ENCODE data around the gene NRAP. TPM values are rescaled to one million over a fixed set of nuclear protein-coding genes. Genes with fewer than 3 reads are reported as not detected.

The NRAP gene
- polyA plus RNA-seq, 1 of the 3 experiments (the other 2 are of a cell fraction): not detected

GRCh38 chr10:113661332-113661731, 2.5 kb downstream of the NRAP start:
- POLR2A ChIA-PET: no interaction called here
- no peak overlapping the region for H2AFZ ChIP-seq (ENCODE audit: low read depth)

More at GRCh38 chr10:113661332-113661731, 2.5 kb downstream of the NRAP start:
- no peak overlapping the region for H3K4me2 ChIP-seq
- H3K9me3 ChIP-seq: no peaks in the 10 kb centered on the region
- no peaks in the 10 kb centered on the region for H3K36me3 ChIP-seq (replicated peaks in 1 of 2; ENCODE audit: control insufficient read depth in 1 of 2, insufficient read depth in 2 of 2, low read length in 1 of 2)
- peaks cover 0 to 3% of the 10 kb centered on the region in 2 experiments; a peak in 2 of 4 replicates for H3K4me1 ChIP-seq (ENCODE audit: control insufficient read depth in 1 of 2, insufficient read depth in 2 of 2, low read depth in 1 of 2, low read length in 1 of 2)
- no peaks in the 10 kb centered on the region for H3F3A ChIP-seq (replicated peaks; ENCODE audit: insufficient read depth)
- H3K9ac ChIP-seq: no peak overlapping the region
- no peak overlapping the region for H3K4me3 ChIP-seq (ENCODE audit: low read depth in 2 of 2, low read length in 1 of 2)
- no peak for DNase-seq
- CTCF ChIA-PET: interaction anchor here (1.0 kb wide), 1 partner anchor 18 kb away, joined by 4 read pairs; the partner anchor contains the start of gene CASP7
- H3K27me3 ChIP-seq (ENCODE audit: insufficient read depth): no peaks in the 10 kb centered on the region; the same call in 1 of the 2 replicates
- TF ChIP-seq JUND (IDR thresholded peaks at IDR 0.05) (no peak), ZBTB33 (IDR thresholded peaks at IDR 0.05; ENCODE audit: borderline replicate concordance, low read depth) (no peak), TAF1 (IDR thresholded peaks at IDR 0.05; ENCODE audit: borderline replicate concordance, low read depth, low read length) (no peak), TCF12 (IDR thresholded peaks at IDR 0.05) (no peak), MAX (IDR thresholded peaks at IDR 0.05; ENCODE audit: low read depth) (no peak), REST (IDR thresholded peaks at IDR 0.05; ENCODE audit: low read depth, low read length) (no peak), FOXM1 (IDR thresholded peaks at IDR 0.05; ENCODE audit: low read depth) (no peak), FOXJ3 (CRISPR knock-in tag; IDR thresholded peaks at IDR 0.05) (no peak), ELF1 (IDR thresholded peaks at IDR 0.05) (no peak), NRF1 (IDR thresholded peaks at IDR 0.05; ENCODE audit: low read depth, low read length) (no peak), RFX5 (IDR thresholded peaks at IDR 0.05; ENCODE audit: low read length) (no peak), TEAD4 (IDR thresholded peaks at IDR 0.05; ENCODE audit: borderline replicate concordance, insufficient read depth) (no peak), USF1 (IDR thresholded peaks at IDR 0.05; ENCODE audit: borderline replicate concordance, low read depth) (no peak), FOSL2 (IDR thresholded peaks at IDR 0.05; ENCODE audit: borderline replicate concordance, low read depth) (no peak), IRF3 (IDR thresholded peaks at IDR 0.05; ENCODE audit: low read depth, low read length) (no peak), RAD21 (IDR thresholded peaks at IDR 0.05; ENCODE audit: low read length) (no peak), PBX3 (IDR thresholded peaks at IDR 0.05) (no peak), MXI1 (IDR thresholded peaks at IDR 0.05; ENCODE audit: low read depth, low read length) (no peak), RXRA (IDR thresholded peaks at IDR 0.05; ENCODE audit: borderline replicate concordance, low read depth) (no peak), SIN3A (IDR thresholded peaks at IDR 0.05; ENCODE audit: borderline replicate concordance, low read depth, low read length) (no peak)
- H4K20me1 ChIP-seq (ENCODE audit: insufficient read depth): no peaks in the 10 kb centered on the region
- WGBS (ENCODE audit: low lambda C conversion rate): 96% methylated on average over 2 of the region's 2 CpGs
- H3K79me2 ChIP-seq (ENCODE audit: insufficient read depth): no peaks in the 10 kb centered on the region
- no peak overlapping the region for H3K27ac ChIP-seq (ENCODE audit: low read depth in 2 of 2, low read length in 1 of 2)
- no peaks in the 10 kb centered on the region for H3K9me2 ChIP-seq
